ENCODE measurements around the gene LRRC28.

Gene LRRC28

GRCh38 chr15:99307735-99308134 lies 56.5 kb downstream of the LRRC28 start:
- no peak for DNase-seq

- DNase-seq: no peak
Measured at GRCh38 chr15:99310745-99311144, 59.5 kb downstream of the LRRC28 start.

- DNase-seq: no peak
Measured at GRCh38 chr15:99312228-99312627, 60.9 kb downstream of the LRRC28 start.

- DNase-seq: no peak
Measured at GRCh38 chr15:99312794-99313193, 61.5 kb downstream of the LRRC28 start.

GRCh38 chr15:99315636-99316035 lies 64.4 kb downstream of the LRRC28 start:
- DNase-seq: no peak

- DNase-seq: no peak
Measured at GRCh38 chr15:99320374-99321215, 69.3 kb downstream of the LRRC28 start.

GRCh38 chr15:99321468-99321867 lies 70.2 kb downstream of the LRRC28 start:
- DNase-seq: peak; percentile 21

GRCh38 chr15:99322643-99323405 lies 71.5 kb downstream of the LRRC28 start:
- no peak for DNase-seq

GRCh38 chr15:99324082-99324620 lies 72.9 kb downstream of the LRRC28 start:
- DNase-seq: peak; percentile 31

GRCh38 chr15:99324700-99325099 lies 73.4 kb downstream of the LRRC28 start:
- no peak for DNase-seq

GRCh38 chr15:99326235-99326634 lies 75.0 kb downstream of the LRRC28 start:
- no peak for DNase-seq

- DNase-seq: no peak
Measured at GRCh38 chr15:99328106-99329072, 77.1 kb downstream of the LRRC28 start.

- no peak for DNase-seq
Measured at GRCh38 chr15:99331381-99331780, 80.1 kb downstream of the LRRC28 start.

GRCh38 chr15:99333413-99333812 lies 82.1 kb downstream of the LRRC28 start:
- DNase-seq: no peak

GRCh38 chr15:99333981-99334380 lies 82.7 kb downstream of the LRRC28 start:
- DNase-seq: no peak

GRCh38 chr15:99335508-99335907 lies 84.2 kb downstream of the LRRC28 start:
- DNase-seq: no peak

GRCh38 chr15:99336794-99337193 lies 85.5 kb downstream of the LRRC28 start:
- no peak for DNase-seq

- no peak for DNase-seq
Measured at GRCh38 chr15:99340347-99340746, 89.1 kb downstream of the LRRC28 start.

- no peak for DNase-seq
Measured at GRCh38 chr15:99341786-99342185, 90.5 kb downstream of the LRRC28 start.

GRCh38 chr15:99343208-99343607 lies 91.9 kb downstream of the LRRC28 start:
- DNase-seq: no peak

GRCh38 chr15:99343881-99344551 lies 92.7 kb downstream of the LRRC28 start:
- DNase-seq: peak; percentile 29

GRCh38 chr15:99344639-99345038 lies 93.4 kb downstream of the LRRC28 start:
- no peak for DNase-seq

Data from right hindlimb (tissue), 1 donor.